ENCODE measurements around the gene LMOD2.
A peak's percentile ranks its signal among the peaks of the same experiment; 100 is the strongest.

Gene LMOD2

DNA sequence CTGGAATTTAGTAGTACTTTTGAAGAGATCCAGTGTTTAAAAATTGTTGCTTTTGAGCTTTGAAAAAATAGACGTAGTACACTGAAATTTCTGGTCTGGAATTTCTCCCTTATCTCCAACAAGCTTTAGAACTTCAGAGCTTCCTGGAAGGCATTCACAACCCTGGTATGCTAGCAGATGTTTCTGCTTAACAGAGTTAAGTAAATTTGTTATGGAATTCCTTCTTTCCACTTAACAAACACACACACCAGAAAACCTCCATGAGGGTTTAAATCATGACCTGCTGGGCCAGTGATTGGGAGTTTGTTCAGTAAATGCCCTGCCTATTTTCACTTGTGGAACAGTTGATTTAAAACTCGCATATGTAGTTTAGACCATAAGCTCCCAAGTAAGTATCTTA lies 40.3 kb upstream of the LMOD2 start:
- DNase-seq (ENCODE audit: low spot score) = no peak
- TF ChIP-seq, protein P1, sequence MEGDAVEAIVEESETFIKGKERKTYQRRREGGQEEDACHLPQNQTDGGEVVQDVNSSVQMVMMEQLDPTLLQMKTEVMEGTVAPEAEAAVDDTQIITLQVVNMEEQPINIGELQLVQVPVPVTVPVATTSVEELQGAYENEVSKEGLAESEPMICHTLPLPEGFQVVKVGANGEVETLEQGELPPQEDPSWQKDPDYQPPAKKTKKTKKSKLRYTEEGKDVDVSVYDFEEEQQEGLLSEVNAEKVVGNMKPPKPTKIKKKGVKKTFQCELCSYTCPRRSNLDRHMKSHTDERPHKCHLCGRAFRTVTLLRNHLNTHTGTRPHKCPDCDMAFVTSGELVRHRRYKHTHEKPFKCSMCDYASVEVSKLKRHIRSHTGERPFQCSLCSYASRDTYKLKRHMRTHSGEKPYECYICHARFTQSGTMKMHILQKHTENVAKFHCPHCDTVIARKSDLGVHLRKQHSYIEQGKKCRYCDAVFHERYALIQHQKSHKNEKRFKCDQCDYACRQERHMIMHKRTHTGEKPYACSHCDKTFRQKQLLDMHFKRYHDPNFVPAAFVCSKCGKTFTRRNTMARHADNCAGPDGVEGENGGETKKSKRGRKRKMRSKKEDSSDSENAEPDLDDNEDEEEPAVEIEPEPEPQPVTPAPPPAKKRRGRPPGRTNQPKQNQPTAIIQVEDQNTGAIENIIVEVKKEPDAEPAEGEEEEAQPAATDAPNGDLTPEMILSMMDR (IDR thresholded peaks at IDR 0.05; ENCODE audit: borderline replicate concordance, control extremely low read depth, extremely low read depth, insufficient read depth, missing control alignments) = no peak
- in situ Hi-C loops (cut with MboI; ENCODE audit: low sequenced_read_pairs, unreplicated experiment) = no loop called here

DNA sequence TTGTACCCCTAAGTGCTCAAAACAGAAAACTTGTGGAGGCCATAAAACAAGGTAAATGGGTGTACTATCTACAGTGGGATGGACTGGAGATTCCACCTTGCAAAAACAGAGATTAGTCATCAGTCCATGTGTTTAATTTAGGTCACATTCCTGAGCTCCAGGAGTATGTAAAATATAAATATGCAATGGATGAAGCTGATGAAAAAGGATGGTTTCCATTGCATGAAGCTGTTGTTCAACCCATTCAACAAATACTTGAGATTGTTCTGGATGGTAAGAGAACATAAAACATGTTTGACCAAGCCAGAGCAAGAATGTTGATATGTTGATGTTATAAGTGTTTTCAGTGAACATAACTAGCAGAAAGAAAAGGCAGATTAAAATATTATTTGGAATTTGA lies 39.4 kb upstream of the LMOD2 start:
- no peak for DNase-seq (ENCODE audit: low spot score)
- TF ChIP-seq, protein P1 (IDR thresholded peaks at IDR 0.05; ENCODE audit: borderline replicate concordance, control extremely low read depth, extremely low read depth, insufficient read depth, missing control alignments) = no peak
- in situ Hi-C loops (cut with MboI; ENCODE audit: low sequenced_read_pairs, unreplicated experiment) = no loop called here

DNA sequence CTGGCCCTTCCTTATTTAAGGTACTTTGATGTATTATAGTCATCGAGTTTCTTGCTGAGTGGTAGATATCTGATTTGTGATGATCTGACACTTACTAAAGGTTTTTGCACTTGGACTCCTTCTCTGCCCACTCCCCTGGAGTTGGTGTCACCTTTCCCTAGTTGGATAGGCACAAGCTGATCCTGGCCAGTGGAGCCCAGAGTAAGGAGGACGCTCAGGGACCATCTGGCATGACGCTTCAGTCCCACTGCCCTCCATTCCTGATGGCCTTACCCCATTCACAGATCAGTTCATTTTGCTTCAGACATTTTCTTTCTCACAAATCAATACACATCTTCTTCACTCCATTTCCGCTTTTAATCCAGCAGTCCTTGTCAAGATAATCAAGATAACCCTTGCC lies 34.0 kb upstream of the LMOD2 start:
- in situ Hi-C loops (cut with MboI; ENCODE audit: low sequenced_read_pairs, unreplicated experiment) = no loop called here
- TF ChIP-seq, protein P1 (IDR thresholded peaks at IDR 0.05; ENCODE audit: borderline replicate concordance, control extremely low read depth, extremely low read depth, insufficient read depth, missing control alignments) = no peak
- DNase-seq (ENCODE audit: low spot score) = no peak

DNA sequence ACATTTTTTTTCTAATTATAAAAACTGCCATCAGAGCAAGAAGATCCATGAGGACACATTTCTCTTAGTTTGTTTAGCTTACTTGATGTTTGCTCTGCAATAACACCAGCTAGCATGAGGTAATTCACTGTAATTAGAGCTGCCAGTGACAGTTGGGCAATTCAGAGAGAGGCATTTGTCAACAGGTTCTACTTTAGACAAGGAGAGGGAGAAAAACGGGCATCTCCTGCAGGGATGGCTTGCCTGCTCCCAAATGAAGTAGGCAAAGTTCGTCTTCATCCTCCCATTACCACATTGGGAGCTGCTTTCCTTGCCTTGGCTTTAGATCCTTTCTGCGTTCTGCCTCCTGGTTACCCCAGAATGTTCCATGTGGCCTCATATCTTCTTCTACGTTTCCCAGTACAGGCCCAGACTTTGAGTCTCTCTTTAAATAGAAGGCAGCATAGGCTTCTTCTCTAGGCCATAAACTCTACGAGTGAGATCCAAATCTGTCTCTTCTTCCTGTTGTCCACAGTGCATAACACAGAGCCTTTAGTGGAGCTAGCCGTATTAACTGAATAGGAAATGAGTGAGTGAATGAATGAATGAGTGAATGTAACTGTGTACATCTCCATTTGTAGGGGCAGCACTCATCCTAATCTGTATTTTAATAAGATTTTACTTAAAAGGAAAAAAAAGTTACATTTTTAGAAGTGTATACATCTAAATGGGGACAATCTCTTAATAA lies 32.8 kb upstream of the LMOD2 start:
- DNase-seq (ENCODE audit: low spot score) = no peak
- TF ChIP-seq, protein P1 (IDR thresholded peaks at IDR 0.05; ENCODE audit: borderline replicate concordance, control extremely low read depth, extremely low read depth, insufficient read depth, missing control alignments) = no peak
- in situ Hi-C loops (cut with MboI; ENCODE audit: low sequenced_read_pairs, unreplicated experiment) = no loop called here

DNA sequence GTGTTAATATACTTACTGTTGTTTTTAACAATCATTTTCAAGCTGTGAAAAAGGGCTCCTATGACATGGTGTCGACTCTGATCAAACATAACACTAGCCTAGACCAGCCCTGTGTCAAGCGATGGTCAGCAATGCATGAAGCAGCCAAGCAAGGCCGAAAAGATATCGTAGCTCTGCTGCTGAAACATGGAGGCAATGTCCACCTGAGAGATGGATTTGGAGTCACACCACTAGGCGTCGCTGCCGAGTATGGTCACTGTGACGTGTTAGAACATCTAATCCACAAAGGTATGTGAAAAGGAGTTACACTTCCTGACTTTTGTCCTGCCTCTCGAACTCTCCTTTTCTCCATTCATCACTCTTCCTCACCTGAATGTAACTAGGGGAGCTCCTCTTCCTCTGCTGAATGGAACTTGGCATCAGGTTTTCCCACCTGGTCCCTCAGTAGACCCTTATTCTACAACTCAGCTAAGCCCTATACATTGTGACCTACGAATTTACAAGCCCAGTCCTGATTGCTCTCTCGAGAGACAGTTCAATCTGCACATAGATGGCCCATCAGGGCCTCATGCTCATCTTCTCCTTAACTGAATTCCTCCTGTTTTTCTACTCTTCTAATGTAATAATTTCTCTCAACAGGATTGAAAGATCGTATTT lies 31.0 kb upstream of the LMOD2 start:
- in situ Hi-C loops (cut with MboI; ENCODE audit: low sequenced_read_pairs, unreplicated experiment) = no loop called here
- TF ChIP-seq, protein P1 (IDR thresholded peaks at IDR 0.05; ENCODE audit: borderline replicate concordance, control extremely low read depth, extremely low read depth, insufficient read depth, missing control alignments) = peak; percentile 85
- peak; percentile 64 for DNase-seq (ENCODE audit: low spot score)

DNA sequence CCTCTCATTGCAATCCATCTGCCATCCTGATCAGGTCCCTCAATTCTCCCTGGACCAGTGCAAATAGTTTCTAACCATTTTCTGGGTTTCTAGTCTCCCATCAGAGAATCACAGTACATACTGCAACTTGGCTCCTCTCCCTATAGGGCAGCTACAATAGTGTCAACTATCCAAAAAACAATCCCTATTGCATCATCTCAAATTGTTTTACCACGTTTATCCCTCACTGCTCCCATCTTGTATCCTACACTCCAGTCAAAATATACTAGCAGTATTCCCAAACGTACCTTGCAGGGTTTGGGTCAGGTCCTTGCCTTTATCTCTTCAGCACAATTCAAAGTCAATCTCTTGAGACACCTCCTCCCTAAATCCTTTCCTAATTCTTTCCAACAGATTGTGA lies 30.4 kb upstream of the LMOD2 start:
- TF ChIP-seq, protein P1 (IDR thresholded peaks at IDR 0.05; ENCODE audit: borderline replicate concordance, control extremely low read depth, extremely low read depth, insufficient read depth, missing control alignments) = no peak
- in situ Hi-C loops (cut with MboI; ENCODE audit: low sequenced_read_pairs, unreplicated experiment) = no loop called here
- DNase-seq (ENCODE audit: low spot score) = no peak
